Left renal cortex interstitium (tissue), 4 donors: ENCODE results near the gene PHF21A. TPM values are rescaled to one million over a fixed set of nuclear protein-coding genes. Genes with fewer than 3 reads are reported as not detected.
A peak's percentile ranks its signal among the peaks of the same experiment; 100 is the strongest.
"Not testable (repeated sequence)": the region's sequence is repeated elsewhere in the genome, so short reads cannot be mapped to it uniquely, and the experiment has no call there.

Experiments
- DNase-seq, 4 donors: peaks; one replicate each; pipeline ENCODE4 v3.0.0-alpha.2; 2013; ENCODE audit warnings: low read depth in 4 of 4, low spot score in 2 of 4, missing footprints in 1 of 4
- polyA plus RNA-seq, 4 donors: library from polyadenylated mRNA; unstranded; fragments of 120-200 nt; gene quantifications; one replicate each; pipeline ENCODE4 v1.2.1, GENCODE V29; 2013; ENCODE audit not compliant: insufficient read length in 4 of 4

Gene PHF21A
- polyA plus RNA-seq, 4 donors: 34.5 to 60.9 (median 51.7) TPM

DNA sequence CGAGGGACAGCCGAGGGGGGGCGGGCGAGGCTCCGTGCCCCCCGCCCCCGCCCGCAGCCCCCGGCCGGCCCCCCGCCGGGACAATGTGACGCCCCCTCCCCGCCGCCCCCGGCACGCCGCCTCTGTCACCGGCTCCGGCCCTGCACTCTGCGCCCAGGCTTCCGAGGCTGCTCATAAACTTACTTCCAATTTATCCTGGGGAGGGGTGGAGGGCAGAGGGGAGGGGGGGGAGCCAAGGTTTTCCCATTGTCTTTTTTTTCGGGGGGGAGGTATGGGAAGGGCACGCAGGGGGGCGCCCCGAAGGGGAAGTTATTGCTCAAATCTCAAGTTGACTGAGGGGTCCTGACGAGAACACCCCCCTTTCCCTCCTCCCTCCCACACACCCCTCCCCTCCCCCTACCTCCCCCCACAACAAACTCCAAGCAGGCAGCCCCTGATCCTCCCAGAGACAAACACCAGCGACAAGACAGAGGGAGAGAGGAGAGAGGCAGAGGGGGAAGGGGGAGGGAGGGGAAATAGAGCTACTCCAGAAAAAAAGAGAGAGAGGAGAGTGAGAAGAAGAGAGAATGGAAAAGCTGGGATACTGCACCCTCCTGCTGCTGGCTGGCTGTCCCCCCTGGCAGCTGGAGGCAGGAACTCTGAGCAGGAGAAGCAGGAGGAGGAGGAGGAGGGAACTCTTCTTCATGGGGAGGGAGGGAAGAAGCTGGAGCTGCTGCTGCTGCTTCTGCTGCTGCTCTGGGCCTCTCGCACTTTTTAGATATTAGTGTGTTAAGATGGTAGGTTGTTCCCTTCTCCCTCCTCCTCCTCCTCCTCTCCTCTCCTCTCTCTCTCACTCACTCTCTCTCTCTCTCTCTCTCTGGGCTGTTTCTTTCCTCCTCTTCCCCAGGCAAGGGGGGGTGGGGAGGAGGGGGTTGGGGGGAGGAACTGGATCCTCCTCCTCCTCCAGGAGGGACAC lies 631 bp downstream of the PHF21A start:
- DNase-seq: peak; percentile 62 to 87 (median 74)

DNA sequence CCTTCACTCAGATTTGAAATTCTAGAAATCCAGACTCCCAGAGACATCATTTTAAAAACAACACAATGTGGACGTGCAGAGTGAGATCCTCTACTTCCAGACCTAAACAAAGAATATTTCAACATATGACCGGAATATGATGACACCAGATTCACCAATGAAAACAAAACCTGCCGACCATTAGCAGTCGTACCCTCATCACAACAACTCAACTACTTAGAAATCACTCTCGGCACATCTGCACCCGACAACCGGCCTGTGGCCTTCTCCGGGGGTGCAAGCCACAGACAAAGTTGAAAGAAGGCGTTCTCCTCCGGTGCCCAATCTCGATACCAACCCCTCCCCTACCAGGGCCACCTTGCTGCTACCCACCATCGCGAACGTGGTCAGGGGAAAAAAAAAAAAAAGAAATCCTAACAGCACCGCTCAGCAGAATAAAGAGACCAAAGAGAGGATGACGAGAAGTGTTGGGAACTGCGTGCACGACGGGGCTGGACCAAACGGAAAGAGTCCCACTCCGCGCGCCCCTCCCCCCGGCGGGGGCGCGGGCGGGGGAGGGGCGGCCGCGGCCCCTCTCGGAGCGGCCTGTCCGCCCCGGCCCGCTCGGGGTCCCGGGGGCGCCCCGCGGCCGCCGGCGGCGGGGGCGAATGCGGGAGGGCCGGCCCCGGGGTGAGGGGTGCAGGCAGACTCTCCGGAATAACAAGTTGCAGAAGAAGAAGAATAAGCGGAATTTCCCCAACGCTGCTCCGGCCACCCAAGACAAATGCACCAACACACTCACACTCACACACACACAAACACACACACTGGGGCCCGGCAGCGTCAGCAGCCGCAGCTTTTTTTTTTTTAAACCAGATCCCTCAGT lies 1.7 kb downstream of the PHF21A start:
- DNase-seq: peak in 3 of 4 donors; percentile 52 to 69 (median 55)

DNA sequence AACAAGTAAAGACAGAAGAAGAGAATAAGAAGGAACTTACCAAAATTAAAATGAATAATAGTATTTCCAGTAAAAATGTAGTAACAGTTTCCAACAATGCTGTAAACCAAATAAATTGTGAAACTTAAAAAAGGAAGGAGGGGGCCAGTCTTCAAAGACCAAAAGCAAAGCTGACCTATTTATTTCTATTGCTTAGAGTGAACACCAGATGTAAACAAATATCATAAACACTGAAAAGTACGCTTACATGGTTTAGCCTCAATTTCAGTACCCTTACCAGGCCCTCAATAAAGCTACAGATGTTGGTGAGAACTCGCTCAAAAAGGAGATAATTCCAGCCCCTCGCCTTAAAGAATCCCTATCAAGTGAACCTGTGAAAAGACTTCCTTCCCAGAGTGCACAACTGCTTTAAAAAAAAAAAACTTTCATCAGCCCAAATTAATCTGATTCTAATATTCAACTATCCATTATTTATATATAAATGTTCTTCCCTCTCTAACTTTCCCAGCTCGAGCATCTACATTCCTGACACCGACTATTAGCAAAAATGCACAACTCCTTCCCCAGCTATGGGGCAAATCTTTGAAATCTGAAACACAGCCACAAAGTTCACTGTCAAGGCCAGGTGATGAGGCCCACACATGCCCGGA lies 2.4 kb downstream of the PHF21A start:
- DNase-seq: no peak

DNA sequence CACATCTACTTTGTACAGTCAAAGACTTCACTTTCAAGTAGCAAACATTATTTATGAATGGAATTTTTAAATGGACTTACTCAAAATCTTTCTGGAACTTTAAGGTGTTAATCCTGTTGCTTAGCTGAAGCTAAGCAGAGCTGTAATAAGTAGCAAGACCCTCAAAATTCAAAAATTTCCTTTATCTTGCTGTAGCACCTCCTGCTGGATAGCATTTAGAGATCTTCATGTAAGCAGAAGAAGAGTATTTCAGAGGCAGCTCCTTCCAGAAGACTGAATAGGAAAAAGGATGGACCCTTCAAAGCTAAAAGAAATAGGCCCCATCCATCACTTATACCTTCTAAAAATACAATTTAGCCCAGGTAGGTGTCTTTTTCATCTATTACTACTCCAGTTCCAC lies 3.4 kb downstream of the PHF21A start:
- DNase-seq: no peak

DNA sequence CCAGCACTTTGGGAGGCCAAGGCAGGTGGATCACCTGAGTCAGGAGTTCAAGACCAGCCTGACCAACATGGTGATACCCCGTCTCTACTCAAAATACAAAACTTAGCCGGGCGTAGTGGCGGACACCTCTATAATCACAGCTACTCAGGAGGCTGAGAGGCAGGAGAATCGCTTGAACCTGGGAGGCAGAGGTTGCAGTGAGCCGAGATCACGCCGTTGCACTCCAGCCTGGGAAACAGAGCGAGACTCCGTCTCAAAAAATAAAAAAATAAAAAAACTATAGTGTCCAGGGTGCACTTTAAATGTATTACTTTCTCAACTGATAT lies 4.6 kb downstream of the PHF21A start:
- DNase-seq: not testable (repeated sequence)

DNA sequence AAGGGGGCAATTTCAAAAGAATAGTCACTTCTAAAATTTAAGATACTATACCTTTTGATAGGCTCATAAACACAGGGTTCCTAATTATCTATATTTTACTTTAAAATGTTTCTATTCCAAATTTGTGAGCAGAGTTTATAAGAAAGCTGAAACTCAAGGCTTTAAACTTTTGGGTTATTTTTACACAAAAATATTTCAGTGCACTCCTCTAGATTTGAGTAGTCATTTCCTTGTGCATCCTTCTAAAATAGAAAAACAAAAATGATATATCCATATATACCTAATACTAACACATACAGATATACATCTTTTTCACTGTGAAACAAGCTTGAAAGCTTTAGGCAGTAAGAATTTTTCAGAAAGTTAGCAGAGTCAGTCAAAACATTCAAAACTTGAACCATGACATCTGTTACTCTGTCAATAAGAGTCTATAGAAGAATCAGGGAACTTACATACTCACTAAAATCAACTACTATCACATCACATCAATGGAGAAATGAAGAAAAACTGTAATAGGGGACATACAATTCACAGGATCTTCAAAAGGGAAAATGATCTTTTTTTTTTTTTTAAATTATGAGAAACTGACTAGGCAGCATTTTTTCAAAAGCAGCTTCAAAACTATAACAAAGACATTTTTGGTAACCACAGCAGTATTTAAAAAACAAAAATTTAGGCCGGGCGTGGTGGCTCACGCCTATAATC lies 5.1 kb downstream of the PHF21A start:
- no peak for DNase-seq

DNA sequence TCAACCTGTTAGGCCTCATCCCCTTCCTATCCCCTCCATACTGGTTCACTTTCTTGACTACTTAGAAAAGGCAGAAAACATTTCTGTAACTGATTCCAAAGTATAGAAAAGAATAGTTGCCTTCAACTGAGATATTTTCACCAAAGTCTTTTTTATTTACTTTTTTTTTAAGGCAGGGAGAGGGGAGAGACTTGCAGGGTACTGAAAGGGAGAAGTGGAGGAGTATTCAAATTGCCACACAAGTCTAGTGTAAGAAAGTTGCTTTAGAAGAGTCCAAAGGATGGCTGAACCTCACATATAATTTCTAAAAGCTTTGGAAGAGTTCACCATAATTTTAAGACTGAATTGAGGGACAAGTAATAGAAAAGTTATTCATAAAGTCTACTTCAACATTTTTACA lies 6.3 kb downstream of the PHF21A start:
- no peak for DNase-seq

DNA sequence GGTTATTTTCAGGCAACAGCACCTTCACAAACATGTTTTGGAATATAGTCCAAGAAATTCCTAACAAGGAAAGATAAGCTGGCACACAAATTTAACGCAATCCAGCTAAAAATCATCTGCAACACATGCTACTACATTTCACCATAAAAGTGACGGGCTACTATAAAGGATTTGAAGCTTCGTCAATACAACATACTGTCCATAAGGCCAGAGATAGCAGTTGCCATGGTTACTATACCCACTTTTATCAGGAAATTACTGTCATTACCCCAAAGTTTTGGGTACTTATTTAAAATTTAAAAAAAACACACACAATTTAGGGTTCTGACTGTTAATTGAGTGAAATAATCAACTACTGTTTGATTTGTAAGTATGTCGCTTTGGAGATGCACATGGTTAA lies 6.9 kb downstream of the PHF21A start:
- DNase-seq: no peak

DNA sequence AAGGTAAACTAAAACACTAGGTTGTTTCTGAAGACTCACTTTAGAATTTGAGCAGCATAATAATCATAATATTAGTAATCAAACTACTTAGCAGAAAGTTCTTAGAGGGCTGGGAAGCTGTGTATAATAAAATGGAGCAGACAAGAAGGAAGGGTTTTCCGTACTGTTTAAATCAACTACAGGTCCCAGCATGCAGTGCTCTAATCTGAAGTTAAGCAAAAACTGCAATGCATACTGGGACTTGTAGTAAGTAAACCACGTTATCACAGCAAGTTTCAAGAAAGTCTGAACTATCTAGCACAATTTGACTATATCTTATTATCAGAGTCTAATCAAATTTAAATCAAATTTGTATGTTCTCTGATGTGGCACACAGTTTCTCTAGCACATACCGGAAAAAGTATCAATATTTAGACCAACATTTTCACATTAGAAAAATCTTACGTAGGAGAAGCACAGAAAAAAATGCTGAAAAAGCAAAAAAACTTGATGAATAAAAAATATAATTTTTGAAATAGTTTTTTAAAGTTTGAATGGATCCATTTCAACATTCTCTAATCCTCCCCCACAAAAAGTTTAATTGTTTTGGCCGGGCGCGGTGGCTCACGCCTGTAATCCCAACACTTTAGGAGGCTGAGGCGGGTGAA lies 8.2 kb downstream of the PHF21A start:
- peak in 1 of 4 donors; percentile 50 for DNase-seq

DNA sequence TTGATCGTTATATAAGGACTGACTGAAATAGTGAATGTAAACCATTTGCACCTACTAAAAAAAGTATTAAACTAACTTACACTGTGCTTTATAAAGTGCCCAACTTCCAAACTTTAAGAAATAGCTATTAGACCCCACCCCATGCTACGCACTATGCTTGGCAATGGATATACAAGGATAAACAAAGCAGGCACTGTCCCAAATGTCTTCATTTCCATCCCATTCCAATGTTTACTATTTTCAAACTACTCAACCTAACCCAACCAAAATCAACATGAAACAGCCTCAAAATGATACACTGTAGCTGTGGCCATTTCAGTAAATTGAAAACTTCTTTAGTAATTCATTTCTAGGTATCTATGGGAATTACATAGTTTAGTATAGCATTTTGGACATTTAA lies 12.5 kb downstream of the PHF21A start:
- DNase-seq: no peak

DNA sequence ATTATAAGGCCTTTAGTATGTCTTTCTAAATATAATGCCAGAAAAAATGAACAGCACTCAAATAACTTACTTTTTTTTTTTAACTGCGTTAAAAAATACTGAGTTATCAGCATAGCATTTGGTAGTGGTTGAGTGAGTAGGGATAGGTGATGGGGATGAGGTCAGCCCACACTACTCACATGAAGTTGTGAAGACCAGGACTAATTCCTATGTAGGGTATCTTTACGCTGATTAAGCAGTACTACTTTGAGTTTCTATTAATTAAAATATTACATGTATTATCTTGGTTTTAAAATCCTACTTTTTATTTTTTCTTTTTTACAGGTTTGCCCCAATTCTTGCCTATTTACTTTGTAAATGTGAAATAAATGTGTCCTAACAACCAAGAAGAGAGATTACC lies 13.5 kb downstream of the PHF21A start:
- no peak for DNase-seq

DNA sequence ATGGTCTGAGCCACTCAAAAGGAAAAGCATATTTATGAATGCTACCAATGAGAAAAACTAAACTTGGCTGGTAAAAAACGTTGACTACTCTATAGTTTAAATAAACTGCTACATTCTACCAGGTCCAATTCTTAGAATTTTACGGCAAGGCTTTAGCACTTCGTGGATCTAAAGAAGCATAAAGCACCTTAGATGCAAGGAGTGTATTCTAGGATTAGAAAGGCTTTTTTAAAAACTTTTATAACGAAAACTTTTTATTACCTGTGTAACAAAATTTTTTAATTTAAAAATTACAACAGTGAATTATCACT lies 13.9 kb downstream of the PHF21A start:
- DNase-seq: no peak

DNA sequence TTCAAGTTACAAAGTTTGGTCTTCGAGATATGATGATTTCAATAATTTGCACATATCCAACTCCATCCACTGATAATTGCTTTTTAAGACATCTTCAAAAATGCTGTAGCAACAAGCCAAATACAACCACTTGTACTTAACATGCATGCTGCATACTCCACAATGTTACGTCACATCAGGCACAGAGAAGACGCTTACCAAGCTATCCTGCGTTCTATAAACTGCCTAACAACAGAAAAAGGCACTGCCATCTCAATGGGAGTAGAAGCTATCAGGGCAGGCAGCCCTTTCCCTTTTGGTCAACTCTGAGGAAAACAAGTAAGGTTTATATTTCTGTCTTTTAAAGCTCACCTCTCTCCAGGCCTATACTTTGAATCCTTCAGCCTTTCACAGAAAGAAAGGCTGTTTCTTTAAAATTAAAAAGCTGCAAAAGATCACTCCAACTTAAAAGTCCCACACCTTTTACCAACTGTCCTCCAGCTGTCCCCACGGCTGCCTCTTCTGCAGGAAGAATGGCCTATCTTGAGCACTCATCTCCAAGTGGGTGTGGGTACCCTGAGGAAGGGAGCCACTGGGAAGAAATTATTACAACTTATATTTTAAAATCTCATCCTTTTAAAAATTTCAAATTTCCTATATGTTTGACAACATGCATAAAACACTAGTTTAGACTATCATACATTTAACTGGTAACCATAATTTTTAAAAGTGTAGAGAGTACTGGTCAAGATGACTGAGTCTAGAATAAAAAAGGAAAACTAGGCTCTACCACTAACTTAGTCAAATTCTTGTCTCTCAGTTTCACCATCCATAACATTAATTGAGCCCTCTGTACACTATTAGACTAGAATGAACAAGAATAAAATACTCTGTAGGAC lies 14.5 kb downstream of the PHF21A start:
- DNase-seq: no peak

DNA sequence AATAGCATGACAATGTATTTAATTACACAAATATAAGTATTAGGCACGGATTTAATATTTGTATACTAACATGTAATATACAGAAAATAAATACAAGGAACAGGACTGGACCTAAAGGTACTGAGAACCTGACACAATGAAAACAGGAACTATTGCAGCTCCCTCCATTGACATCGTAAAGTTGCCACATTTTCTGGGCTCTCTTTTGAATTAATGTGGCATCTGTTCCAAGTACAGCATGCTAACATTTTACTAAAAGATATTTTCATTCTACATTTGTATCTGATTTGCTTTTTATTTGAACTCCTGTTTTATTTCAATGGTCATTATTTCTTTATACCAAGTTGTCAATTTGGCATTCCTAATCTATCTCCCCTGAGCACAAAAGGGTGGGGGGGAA lies 15.3 kb downstream of the PHF21A start:
- no peak for DNase-seq

DNA sequence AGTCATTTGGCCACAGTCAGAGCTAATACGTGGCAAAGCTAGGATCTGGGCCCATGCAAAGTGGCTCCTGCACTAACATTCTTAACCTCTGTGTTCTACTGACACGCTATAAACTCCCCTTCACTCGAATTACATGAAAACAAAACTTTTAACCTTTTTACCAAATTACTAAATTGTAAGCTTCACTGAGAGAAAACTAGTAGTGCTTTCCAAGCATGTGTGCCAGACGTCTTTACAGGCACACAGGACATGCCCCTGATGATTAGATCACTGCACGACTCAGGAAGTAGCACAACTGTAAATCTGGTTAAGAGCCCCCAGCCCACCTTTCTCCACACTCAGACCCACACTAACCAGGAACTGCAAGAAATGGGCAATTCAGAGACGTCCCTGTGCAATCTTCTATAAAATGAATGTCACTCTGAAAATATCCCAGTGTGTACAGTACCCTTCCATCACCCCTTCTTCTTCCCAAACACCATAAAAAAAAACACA lies 16.1 kb downstream of the PHF21A start:
- DNase-seq: no peak

DNA sequence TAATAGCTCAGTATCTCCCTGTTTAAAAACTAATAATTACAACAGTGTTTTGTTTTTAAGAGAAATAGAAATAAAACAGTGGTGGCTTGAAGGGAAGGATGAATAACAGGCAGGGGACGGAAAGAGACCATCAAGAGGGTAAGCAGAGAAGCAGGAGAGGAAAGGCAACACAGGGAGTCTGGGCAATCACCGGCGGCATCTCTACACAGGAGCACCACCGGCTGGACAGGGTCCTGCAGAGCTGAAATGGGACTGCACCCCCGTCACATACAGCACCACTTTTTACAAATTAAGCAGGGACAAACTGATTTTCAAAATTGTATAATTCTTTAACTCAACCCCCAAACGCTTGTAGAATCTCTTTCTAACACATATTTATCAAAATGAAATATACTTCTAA lies 18.4 kb downstream of the PHF21A start:
- DNase-seq: no peak

DNA sequence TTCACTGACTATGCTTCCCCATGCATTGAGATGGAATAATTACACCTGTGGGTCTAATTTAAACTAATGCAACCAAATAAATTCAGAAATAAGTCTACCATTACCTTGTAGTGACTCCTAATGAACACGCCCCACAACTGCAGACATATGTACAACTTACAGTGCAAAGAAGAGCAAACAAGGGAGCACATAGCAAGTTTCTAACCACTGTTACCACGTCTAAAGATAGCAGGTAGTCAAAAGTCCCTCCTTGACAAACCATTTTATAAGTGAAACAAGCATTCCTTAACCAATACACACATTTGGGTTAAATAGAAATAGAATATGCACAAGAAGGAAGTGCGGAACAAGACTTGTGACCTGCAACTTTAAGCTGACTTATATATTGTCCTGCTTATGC lies 20.6 kb downstream of the PHF21A start:
- DNase-seq: no peak

DNA sequence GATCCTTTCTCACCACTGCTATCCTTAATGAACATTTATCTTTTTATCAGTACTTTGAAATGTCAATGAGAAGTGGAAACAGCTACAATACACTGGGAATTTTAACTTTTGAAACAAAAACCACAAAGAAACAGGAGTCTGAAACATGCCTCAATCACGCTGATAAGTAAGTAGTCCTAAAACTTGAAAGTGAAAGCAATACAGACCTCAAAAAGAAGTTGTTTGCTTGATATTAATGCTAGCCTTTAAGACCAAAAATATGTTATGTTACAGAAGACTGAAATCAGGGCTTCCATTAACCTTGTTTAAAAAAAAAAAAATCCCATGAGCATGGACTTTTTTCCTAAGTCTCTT lies 21.3 kb downstream of the PHF21A start:
- no peak for DNase-seq

DNA sequence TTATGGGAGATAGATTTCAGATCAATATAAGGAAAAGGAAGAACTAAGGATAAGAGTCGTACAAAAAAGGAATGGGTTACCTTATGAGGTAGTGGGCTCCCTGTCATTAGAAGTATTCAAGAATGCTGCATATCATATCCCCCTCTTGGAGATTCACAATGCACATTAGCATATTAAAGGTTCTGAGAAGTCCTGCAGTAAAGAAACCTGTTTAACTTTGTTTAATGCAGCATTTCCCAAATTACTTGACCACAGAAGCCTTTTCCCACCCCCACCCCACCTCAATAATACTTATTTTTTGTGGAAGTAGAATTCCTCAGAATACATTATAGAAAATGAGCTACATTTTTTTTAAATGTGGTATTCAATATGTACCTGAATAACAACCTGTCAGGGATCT lies 30.9 kb downstream of the PHF21A start:
- DNase-seq: no peak
